K562 treated with DMSO at 1 percent for 4 hours (cell line): ENCODE results near the gene POGK. TPM values are rescaled to one million over a fixed set of nuclear protein-coding genes. Genes with fewer than 3 reads are reported as not detected.

ENCODE experiments used
- total RNA-seq: library from RNA; unstranded; fragments of 300-600 nt; gene quantifications from 2 replicates; pipeline ENCODE4 v1.2.3, GENCODE V29; 2022; ENCODE audit not compliant: insufficient read depth

Gene POGK
- 14.3 and 16.8 TPM in 2 replicates for total RNA-seq

GRCh38 chr1:166838766-166839599, at the start of gene POGK:
Gene POGK (plus strand): TSS chr1:166839475. CDS start chr1:166840957, 1,482 bp downstream.

GRCh38 chr1:166875734-166876539, 36.7 kb downstream of the POGK start, which contains the start of gene TADA1:
Gene TADA1 (minus strand): TSS chr1:166876264. CDS start chr1:166876233, 31 bp downstream.

Other genes starting within 250 kb of the POGK start
- gene TADA1, start 36.8 kb downstream of the POGK start, total RNA-seq: 6.6 and 11.0 TPM in 2 replicates
- not detected in 2 replicates for gene ILDR2, start 136.1 kb downstream of the POGK start, total RNA-seq
- 1.1 TPM in 1 of 2 replicates, not detected in the other for gene MAEL, start 149.8 kb downstream of the POGK start, total RNA-seq